Stimulated activated CD4-positive, alpha-beta T cell treated with anti-CD3 and anti-CD28 coated beads, TNF-alpha, amount 100 ng/mL, for 4 hours (primary cell): ENCODE results near the gene SPPL2B.

Experiments used
- DNase-seq, 3 experiments: peaks; one replicate each; pipeline ENCODE4 v3.0.0-alpha.2; 2020; ENCODE audit warnings: low read depth in 3 of 3

The SPPL2B gene

DNA sequence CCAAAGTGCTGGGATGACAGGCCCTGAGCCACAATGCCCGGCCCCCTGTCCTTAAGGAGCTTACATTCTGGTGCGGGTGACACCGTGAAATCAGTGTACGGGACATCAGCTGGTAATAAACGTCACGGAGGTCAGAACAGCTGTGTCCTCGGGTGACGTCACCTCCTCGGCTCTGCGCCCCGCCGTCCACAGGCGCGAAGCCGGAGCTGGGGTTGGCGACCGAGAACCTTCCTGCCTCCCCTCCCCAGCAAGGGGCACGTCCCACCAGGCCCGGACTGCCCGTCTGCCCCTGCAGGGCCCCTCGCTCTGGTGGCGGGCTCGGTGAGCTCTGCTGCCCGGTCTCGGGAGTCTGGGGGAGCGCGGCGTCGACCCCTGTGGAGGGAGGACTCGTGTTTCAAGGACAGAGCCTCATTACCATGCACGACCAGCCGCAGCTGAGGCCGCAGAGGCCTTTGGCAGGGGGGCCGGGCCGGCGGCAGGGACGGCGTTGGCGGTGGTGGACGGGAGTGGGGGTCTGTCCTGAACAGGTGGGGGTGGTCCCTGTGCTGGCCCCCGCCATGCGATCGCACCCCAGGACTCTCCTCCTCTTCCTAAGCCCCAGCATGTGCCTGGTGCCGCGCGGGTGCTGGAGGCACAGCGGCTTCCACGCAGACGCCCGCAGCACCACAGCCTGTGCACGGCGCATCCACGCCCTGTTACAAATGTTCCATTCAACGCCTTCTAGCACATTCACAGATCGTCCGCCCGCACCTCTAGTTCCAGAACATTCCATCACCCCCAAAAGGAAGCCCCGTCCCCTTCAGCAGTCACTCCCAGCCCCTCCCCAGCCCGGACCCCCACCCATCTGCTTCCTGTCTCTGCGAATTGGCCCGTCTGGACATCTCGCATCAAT, 25.9 kb upstream of the SPPL2B start:
- no peak for DNase-seq

DNA sequence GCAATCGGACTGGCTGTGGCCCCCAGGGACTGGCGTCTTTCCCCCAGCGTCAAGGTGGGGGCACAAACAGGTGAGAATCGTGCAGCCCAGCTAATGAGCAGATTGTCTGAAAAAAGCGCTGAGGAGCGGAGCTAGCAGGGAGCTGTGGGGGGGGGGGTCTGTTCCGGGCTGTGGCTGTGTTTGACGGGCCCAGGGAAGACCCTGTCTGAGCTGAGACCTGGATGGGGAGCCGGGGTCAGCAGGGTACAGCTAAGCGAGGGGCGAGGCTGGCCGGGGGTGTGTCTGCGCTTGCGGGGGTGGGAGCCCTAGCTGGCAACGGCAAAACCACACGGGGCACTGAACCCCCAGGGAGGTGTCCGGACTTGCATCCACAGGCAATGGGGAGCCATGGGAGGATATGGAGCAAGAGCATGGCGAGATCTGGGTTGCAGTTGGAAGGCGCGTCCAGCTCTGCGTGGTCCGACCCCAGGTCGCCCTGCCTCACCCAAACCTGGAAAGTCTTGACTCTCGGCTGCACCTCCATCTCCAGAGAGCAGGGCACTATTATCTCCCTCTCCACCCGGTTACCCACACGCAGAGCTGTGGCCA, 25.2 kb upstream of the SPPL2B start:
- no peak for DNase-seq

DNA sequence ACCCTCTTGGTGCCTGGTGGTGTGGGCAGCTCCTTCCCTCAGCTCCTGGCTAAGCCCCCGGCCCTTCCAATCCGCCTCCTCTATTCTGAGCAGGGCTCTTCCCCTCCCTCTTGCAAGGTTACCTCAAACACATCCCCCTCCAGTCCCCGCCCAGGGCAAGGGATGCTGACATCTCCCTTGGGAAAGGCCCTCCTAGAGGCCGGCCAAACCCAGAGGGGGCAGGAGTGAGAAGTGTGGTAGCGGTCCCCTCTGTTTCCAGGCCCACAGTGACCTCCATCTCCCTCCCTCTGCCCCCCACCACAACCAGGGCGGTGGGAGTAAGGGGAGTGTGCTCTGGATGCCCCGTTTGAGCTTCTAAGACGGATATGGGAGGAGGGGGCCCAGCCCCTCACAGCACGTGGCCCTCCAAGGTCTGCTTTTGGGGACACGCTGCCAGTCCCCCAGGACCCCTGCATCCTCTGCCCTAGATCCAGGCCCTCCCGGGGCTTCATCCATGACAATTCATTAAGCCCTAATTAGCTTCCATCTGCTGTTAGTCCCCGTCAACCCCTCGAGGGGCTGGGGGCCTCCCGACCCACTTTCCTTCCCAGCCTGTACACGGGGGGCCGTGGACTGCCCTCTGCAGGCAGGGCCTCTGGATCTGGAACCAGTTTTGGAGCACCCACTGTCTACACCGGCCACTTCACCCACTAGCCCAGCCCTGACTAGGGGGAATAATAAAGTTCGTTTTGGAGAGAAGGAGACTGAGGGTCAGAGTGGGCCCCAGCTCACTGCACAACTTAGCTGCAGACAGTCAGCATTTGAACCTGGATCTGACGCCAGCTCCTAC, 22.8 kb upstream of the SPPL2B start:
- DNase-seq: no peak

DNA sequence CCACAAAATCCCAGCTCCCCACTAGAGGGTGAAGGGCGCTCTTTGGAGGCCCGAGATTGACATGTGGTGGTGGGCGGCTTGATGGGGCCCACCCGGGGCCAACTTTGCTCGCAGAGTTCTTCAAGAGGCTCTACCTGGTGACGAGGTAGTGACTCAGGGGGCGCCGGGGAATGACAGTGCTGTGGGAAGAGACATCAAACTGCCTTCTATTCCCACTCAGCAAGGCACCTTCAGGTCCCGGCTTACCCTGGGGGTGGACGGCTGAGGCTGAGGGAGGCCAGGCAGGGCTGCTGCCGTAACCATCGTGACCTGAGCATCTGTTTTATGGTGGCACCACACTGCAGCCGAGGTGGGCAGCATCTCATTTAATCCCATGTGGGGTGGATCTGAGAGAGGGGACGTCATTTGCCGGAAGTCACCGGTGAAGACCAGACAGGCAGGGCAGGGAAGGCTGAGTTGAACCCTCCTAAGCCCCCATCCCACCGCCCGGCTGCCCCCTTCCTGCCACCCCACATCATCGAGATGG, 22.1 kb upstream of the SPPL2B start:
- DNase-seq: no peak

DNA sequence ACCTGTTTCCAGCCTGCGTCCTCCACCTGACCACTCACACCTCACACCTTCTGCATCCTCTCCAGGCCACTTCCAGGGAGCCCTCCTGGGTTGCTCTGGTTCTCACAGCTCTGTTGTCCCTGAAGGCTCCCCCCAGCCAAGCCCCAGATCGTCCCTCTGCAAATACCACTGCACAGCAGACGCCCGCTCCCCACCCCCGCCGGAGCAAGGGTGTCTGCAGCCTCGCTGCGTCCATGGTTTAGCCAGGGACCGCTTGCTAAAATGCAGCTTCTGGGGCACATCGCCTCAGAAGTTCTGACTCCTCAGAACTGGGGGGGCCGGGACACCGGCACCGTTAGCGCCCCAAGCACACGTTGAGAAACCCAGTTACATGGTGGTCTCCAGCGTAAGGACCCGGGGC, 21.5 kb upstream of the SPPL2B start:
- DNase-seq: no peak

DNA sequence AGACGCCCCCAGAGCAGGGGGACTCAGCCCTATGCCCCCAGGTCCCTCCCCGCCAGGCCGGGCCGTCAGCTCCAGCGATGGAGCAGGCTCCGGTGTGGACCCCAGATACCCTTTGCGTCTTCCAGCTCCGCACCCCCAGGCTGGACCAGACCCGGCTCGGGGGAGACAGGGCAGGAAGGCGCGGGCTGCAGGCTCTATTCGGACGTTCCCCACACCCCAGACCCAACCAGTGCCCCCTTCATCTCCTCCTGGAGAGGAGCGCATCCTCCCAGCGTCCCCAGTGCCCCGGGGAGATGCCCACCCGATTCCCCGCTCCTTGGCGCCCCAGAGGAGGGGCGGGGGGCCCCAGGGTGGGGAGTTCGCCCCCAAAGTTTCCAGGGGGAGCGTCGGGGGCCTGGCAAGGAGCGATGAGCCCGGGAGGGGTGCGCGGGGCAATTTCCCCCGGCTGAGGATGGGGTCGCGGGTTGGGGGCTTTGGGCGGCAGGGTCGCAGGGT, 20.9 kb upstream of the SPPL2B start:
- no peak for DNase-seq

DNA sequence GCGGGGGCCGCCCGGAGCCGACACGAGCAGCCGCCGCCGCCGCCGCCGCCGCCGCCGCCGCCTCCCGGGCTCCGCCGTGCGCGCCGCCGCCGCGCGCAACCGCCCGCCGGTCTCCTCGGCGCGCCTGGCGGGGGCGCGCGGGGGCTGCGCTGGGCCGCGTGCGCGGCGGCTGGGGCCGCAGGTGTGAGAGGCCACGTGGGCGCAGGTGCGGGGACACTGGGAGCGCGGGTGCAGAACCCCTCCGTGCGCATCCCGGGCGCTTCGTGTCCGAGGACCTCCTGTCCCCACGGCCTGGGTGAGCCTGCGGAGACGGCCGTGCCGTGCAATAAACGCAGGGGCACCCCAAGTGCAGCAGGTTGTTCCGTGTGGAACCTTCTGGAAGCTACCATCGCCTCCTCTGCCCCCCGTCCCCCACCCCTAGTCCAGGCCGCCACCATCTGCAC, 20.3 kb upstream of the SPPL2B start, which contains the start of gene LINGO3:
LINGO3 (minus strand) TSS at position 41 of the 443 bp plus-strand sequence. CDS start 16,378 bp downstream, outside the sequence.
- no peak for DNase-seq

DNA sequence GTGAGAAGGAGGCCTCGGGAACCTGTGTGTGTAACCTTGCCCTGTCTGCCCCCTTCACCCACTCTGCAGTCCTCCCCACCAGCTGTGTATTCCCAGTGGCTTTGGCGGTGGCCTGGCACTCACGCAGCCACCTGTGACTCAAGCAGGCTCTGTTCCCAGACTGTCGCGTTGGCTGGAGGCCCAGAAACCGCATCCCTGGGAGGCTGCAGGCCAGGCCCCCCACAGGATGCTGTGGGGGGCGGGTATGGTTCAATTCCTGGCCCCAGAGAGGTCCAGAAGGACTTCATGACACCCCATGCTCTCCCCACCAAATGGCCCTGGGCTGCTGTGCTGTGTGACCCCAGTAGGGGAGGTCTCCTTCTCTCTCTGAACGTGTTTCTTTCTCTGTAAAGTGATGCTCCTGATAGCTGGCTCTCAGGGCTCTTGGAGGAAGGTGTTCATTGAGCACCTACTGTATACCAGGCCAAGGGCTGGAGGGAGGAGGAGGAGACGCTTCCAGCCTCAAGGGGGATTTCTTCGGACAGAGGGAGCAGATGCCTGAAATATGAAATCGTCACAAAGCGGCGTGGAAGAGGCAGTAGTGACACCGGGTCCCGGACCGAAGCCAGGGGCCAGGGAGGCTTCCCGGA, 18.6 kb upstream of the SPPL2B start:
- DNase-seq: no peak

DNA sequence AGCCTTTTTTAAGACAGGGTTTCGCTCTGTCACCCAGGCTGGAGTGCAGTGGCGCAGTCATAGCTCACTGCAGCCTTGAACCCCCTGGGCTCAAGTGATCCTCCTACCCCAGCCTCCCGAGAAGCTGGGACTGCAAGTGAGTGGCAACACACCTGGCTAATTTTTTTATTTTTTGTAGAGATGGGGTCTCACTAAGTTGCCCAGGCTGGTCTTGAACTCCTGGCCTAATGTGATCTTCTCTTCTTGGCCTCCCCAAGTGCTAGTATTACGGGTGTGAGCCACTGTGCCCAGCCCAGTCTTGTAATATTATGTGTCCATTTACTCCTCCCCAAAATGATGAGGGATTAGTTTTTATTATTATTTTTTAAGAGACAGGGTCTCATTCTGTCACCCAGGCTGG, 17.4 kb upstream of the SPPL2B start:
- no peak for DNase-seq

DNA sequence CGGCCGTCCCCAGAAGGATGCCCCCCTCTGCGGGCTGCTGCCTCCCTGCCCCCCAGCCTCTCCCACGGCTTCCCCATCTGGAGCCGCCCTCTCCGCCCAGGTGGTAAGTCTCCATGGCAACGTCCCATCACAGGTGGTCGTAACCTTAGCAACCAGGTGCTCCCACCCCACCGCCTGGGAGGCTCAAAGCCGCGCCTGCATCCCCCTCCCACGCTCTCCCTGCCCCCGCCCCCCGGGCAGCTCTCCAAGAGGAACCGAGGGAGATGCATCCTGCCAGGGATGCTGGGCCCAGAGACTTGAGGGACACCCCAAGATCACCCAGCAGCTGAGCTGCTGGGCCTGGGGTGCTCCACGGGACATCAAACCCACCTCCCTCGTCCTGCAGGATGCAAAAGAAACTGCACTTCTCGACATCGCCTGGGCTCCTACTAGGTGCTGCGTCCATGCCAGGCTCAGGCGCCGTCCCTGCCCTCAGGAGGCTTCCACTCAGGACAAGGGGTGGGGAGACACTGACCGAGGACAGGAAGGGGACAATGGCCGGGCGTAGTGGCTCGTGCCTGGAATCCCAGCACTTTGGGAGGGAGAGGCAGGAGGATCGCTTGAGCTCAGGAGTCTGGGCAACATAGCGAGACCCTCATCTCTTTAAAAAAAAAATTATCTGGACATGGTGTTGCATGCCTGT, 15.5 kb upstream of the SPPL2B start:
- DNase-seq: no peak

DNA sequence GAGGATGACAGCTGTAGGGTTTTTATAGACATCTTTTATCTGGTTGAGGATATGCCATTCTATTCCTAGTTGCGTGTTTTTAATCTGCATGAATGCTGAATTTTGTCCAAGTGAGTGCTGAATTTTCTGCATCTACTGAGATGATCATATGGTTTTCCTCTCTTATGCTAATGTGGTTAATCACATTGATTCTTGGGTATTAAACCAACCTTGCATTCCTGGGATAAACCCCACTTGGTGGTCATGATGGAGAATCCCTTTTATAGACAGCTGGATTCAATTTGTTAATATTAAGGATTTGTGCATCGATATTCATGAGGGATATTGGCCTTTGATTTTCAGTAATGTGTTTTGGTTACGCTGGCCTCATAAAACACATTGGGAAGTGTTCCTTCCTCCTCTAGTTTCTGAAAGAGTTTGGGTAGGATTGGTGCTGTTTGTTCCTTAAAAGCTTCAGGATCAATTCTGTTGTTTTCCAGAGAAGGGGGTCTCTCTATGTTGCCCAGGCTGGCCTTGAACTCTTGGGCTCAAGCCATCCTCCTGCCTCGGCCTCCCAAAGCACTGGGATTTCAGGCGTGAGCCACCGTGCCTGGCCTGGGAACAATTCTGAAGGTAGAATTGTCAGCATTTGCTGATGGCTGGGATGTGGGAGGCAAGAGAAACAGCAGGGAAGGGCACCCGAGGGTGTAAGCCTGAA, 13.2 kb upstream of the SPPL2B start:
- DNase-seq: no peak

DNA sequence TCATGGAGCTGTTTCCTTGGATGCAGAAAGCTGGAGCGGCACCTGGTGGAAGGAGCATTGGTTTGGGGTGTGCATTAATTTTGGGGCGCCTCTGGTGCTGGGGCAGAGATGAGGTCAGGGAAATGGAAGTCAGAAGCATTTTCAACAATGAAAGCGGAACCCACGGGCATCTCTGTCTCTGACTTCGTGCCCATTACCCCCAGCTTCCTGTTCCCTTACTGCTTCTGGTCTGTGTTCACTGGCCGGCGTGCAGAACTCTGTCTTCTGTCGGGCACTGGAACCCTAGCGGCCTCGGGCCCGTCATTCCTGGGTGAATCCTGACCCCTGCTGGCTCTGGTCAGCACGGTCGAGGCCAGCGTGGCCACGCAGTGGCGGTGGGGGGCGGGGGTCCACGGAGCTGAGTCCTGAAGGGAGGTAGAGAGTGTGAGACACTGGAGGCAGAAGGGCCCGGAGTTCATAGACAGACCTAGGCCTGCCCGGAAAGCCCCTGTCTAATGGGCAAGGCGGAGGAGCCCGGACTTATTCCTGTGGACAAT, 12.6 kb upstream of the SPPL2B start:
- no peak for DNase-seq

DNA sequence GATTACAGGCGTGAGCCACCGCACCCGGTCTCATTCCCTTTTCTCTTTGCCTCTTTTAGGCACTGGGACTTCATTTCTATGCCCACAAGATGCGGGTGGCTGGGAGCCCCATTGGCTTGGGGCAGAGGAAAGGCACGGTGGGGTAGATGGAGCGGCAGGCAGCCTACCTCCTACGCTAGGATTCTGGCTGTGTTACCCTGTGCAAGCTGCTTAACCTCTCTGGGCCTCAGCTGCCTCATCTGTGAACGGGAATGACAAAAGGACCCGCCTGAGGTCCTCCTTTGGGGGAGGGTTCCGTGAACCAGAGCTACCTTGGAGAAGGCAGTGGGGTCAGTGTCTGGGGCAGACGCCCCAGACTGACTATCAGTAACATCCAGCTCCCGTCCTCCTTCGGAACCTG, 11.2 kb upstream of the SPPL2B start:
- DNase-seq: no peak

DNA sequence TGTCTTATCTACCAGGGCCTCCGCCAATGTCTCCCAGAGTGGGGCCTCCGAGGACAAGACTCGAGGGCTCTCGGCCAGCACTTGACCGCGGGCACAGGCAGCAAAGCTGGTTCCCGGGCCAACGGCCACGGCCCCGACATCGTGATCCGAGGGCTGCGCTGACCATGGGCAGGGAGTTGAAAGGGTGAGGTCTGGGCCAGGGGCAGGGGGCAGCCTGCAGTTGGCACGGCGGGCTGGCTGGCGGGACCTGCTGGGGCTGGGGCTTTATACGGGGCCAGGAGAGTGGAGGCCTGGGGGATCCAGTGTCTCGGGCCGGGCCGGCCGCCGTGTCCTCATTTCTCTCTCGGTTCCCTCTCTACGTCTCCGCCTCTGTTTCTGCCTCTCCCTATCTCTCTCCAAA, 10.7 kb upstream of the SPPL2B start:
- no peak for DNase-seq

DNA sequence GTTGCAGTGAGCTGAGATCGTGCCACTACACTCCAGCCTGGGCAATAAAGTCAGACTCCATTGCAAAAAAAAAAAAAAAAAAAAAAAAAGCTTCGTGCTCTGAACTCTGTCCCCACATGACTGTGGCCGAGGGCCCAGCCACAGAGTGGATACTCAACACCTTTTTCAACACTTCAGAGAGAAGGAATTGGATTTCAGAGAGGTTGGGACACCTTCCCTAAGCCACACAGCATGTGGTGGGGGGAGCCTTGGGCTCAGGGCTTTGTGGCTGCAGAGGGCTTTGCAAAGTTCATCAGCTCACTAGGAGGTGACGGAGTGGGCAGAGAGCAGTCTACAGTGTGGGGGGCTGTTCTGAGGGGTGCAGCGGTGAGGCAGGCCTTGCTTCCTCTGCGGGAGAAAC, 9.6 kb upstream of the SPPL2B start:
- DNase-seq: no peak

DNA sequence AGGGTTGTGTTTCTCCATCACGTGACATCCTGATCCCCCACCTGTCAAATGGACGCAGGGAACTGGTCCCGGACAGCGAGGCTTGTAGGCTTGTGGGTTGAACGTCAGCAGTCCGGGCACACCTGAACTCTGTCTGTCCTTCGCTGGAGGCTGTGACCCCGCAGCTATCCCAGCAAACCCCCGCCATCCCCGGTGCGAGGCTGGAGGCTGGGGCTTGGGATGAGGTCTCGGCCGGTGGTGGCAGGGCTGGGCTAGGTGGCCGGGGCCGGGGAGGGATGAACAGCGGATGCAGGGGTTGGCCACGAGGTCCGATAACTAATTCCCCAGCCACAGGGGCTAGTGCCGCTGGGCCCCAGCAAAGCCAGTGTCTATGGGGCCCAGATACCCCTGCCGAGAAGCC, 8.9 kb upstream of the SPPL2B start:
- DNase-seq: no peak

DNA sequence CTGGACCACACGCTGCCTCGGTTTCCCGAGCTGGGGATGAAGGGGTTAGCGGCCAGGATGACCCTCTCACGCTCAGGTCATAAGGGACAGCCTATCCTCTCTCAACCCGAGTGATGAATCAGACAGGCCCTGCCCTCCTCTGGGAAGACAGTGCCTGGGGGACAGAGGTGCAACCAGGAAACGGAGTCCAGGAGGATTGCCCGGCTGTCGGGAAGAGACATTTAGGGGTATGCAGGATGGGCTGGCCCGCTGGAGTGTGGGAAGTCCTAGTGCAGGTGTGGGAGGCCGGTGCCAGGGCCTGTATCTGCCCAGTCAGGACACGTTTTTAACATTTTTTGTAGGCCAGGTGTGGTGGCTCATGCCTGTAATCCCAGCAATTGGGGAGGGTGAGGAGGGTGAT, 8.4 kb upstream of the SPPL2B start:
- DNase-seq: no peak

DNA sequence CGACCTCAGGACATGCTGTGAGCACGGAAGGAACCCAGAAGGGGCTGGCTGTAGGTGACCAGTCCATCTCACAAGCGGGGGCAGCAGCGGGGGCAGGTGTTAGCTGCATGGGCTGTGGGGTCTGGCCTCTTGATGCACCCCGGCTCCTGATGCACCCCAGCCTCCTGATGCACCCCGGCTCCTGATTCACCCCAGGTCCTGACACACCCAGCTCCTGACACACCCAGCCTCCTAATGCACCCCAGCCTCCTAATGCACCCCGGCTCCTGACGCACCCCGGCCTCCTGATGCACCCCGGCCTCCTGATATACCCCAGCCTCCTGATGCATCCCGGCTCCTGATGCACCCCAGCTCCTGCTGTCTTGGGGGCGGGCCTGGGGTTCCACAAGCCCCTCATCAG, 7.5 kb upstream of the SPPL2B start:
- DNase-seq: no peak

DNA sequence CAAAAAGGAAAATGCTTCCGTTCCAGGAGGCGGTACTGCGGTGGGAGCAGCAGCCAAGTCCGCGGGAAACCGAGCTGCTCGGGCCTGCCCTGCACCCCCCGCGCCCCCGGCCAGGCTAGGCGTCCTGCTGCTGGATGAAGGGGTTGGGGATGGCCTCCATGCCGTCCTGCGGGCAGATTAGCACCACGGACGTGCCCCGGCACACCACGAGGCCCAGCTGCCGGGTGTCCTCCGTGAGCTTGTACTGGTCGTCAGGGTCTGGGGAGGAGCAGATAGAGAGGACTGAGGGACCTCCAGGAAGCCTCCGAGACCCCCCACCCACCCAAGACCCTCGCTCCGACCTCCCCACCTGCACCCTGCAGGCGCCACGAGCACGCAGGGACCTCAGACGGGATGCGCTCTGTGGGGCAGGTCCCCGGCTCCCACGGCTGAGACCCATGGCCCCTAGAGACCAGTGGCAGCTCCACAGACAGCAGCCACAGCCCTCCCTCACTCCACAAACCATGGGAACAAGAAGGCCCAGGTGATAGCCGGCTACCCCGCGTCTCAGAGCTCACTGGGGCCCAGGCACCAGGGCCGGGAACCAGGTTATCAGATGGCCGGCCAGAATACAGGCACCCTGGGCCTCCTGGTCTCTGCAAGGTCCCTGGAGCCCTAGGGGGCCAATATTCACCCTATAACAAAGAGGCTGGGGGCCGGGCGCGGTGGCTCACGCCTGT, 6.8 kb upstream of the SPPL2B start:
- DNase-seq: no peak
